Fibroblast of lung (primary cell): Measurements from ENCODE around the gene SHROOM3.

Experiments
- CTCF ChIP-seq, 2 donors: IDR thresholded peaks in 1 of 2; conservative IDR thresholded peaks in 1 of 2; 1 replicate in 1 of 2; 2 replicates in 1 of 2; pipeline ENCODE4 v1.5.1; 2011 to 2012; ENCODE audit warnings: low read length in 2 of 2, control low read depth in 1 of 2, inconsistent platforms in 1 of 2, low read depth in 1 of 2, mild to moderate bottlenecking in 1 of 2
- EZH2 ChIP-seq: IDR thresholded peaks from 2 replicates; pipeline ENCODE4 v1.5.1; 2012; ENCODE audit warnings: low read length, control low read depth, mild to moderate bottlenecking; ENCODE audit errors: missing control alignments

- TF ChIP-seq CTCF (conservative IDR thresholded peaks at IDR 0.05 in 1 of 2, IDR thresholded peaks at IDR 0.05 in 1 of 2; ENCODE audit: low read depth in 1 of 2, low read length in 2 of 2) (no peak), EZH2 (no peak)
Observed at GRCh38 chr4:76597423-76597979, 162.5 kb downstream of the SHROOM3 start.
